ENCODE measurements around the gene CCDC196.

CCDC196 gene

GRCh38 chr14:66444271-66444927 is 41.8 kb upstream of the CCDC196 start:
- H2AFZ ChIP-seq (ENCODE audit: low read depth, low read length): no peak overlapping the region
- no peaks in the 10 kb centered on the region for H4K20me1 ChIP-seq (ENCODE audit: insufficient read depth, low read length)
- no peak overlapping the region for H3K27ac ChIP-seq (ENCODE audit: low read length)
- no peaks in the 10 kb centered on the region for H3K27me3 ChIP-seq (ENCODE audit: low read depth, low read length)
- H3K9me3 ChIP-seq (ENCODE audit: insufficient read depth, low read length): peaks cover 11% of the 10 kb centered on the region; the same call in 1 of the 2 replicates
- no peaks in the 10 kb centered on the region for H3K36me3 ChIP-seq (replicated peaks; ENCODE audit: low read depth, low read length)
- no peaks in the 10 kb centered on the region for H3K4me1 ChIP-seq (ENCODE audit: low read length)
- H3K4me3 ChIP-seq (ENCODE audit: low read length): no peak overlapping the region
- H3K4me2 ChIP-seq (ENCODE audit: low read length): no peak overlapping the region
- TF ChIP-seq, protein P1, sequence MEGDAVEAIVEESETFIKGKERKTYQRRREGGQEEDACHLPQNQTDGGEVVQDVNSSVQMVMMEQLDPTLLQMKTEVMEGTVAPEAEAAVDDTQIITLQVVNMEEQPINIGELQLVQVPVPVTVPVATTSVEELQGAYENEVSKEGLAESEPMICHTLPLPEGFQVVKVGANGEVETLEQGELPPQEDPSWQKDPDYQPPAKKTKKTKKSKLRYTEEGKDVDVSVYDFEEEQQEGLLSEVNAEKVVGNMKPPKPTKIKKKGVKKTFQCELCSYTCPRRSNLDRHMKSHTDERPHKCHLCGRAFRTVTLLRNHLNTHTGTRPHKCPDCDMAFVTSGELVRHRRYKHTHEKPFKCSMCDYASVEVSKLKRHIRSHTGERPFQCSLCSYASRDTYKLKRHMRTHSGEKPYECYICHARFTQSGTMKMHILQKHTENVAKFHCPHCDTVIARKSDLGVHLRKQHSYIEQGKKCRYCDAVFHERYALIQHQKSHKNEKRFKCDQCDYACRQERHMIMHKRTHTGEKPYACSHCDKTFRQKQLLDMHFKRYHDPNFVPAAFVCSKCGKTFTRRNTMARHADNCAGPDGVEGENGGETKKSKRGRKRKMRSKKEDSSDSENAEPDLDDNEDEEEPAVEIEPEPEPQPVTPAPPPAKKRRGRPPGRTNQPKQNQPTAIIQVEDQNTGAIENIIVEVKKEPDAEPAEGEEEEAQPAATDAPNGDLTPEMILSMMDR (IDR thresholded peaks at IDR 0.05; ENCODE audit: low read depth, low read length): no peak
- TF ChIP-seq EZH2phosphoT487 (IDR thresholded peaks at IDR 0.05; ENCODE audit: low read depth): no peak
- H3K9ac ChIP-seq (ENCODE audit: low read length): no peak overlapping the region
- H3K79me2 ChIP-seq (ENCODE audit: low read length): no peaks in the 10 kb centered on the region

GRCh38 chr14:66445936-66446335 is 40.2 kb upstream of the CCDC196 start:
- Histone ChIP-seq H2AFZ (ENCODE audit: low read depth, low read length) (no peak overlapping the region), H3K36me3 (replicated peaks; ENCODE audit: low read depth, low read length) (no peaks in the 10 kb centered on the region), H3K79me2 (ENCODE audit: low read length) (no peaks in the 10 kb centered on the region), H3K9me3 (ENCODE audit: insufficient read depth, low read length) (no peaks in the 10 kb centered on the region), H4K20me1 (ENCODE audit: insufficient read depth, low read length) (no peaks in the 10 kb centered on the region), H3K4me3 (ENCODE audit: low read length) (no peak overlapping the region), H3K27ac (ENCODE audit: low read length) (no peak overlapping the region), H3K27me3 (ENCODE audit: low read depth, low read length) (no peaks in the 10 kb centered on the region), H3K4me1 (ENCODE audit: low read length) (no peaks in the 10 kb centered on the region), H3K4me2 (ENCODE audit: low read length) (no peak overlapping the region), H3K9ac (ENCODE audit: low read length) (no peak overlapping the region)
- no peak for TF ChIP-seq EZH2phosphoT487 (IDR thresholded peaks at IDR 0.05; ENCODE audit: low read depth)

DNA sequence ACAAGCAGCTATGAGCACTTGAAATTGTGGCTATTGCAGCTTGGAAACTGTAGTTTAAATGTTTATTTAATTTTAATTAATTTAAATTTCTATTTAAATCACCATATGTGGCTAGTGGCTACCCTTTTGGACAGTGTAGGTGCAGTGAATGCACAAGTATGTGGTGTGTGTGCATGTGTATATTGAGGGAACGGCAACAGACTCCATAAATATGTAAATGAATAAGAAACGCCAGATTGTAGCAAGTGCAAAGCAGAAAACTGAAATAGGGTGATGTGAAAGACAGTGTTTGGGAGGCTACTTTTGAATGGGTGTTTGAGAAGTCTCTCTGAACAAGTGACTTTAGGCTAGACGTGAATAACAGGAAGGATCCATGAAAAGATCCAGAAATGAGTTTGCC is 32.7 kb upstream of the CCDC196 start:
- no peak overlapping the region for H3K4me3 ChIP-seq (ENCODE audit: low read length)
- no peaks in the 10 kb centered on the region for H3K9me3 ChIP-seq (ENCODE audit: insufficient read depth, low read length)
- no peaks in the 10 kb centered on the region for H3K4me1 ChIP-seq (ENCODE audit: low read length)
- H4K20me1 ChIP-seq (ENCODE audit: insufficient read depth, low read length): no peaks in the 10 kb centered on the region
- no peak overlapping the region for H3K27ac ChIP-seq (ENCODE audit: low read length)
- no peaks in the 10 kb centered on the region for H3K27me3 ChIP-seq (ENCODE audit: low read depth, low read length)
- no peak overlapping the region for H2AFZ ChIP-seq (ENCODE audit: low read depth, low read length)
- H3K9ac ChIP-seq (ENCODE audit: low read length): no peak overlapping the region
- TF ChIP-seq, protein P1 (IDR thresholded peaks at IDR 0.05; ENCODE audit: low read depth, low read length): no peak
- no peak for TF ChIP-seq EZH2phosphoT487 (IDR thresholded peaks at IDR 0.05; ENCODE audit: low read depth)
- no peak overlapping the region for H3K4me2 ChIP-seq (ENCODE audit: low read length)
- H3K36me3 ChIP-seq (replicated peaks; ENCODE audit: low read depth, low read length): no peaks in the 10 kb centered on the region
- no peaks in the 10 kb centered on the region for H3K79me2 ChIP-seq (ENCODE audit: low read length)

GRCh38 chr14:66459603-66460002 is 26.6 kb upstream of the CCDC196 start:
- no peaks in the 10 kb centered on the region for H3K79me2 ChIP-seq (ENCODE audit: low read length)
- no peaks in the 10 kb centered on the region for H4K20me1 ChIP-seq (ENCODE audit: insufficient read depth, low read length)
- H3K27me3 ChIP-seq (ENCODE audit: low read depth, low read length): no peaks in the 10 kb centered on the region

More at GRCh38 chr14:66459603-66460002, 26.6 kb upstream of the CCDC196 start:
- Histone ChIP-seq H3K4me1 (ENCODE audit: low read length) (no peaks in the 10 kb centered on the region), H3K27ac (ENCODE audit: low read length) (no peak overlapping the region), H3K9me3 (ENCODE audit: insufficient read depth, low read length) (no peaks in the 10 kb centered on the region), H2AFZ (ENCODE audit: low read depth, low read length) (no peak overlapping the region), H3K9ac (ENCODE audit: low read length) (no peak overlapping the region), H3K4me2 (ENCODE audit: low read length) (no peak overlapping the region), H3K36me3 (replicated peaks; ENCODE audit: low read depth, low read length) (no peaks in the 10 kb centered on the region), H3K4me3 (ENCODE audit: low read length) (no peak overlapping the region)
- TF ChIP-seq, protein P1 (IDR thresholded peaks at IDR 0.05; ENCODE audit: low read depth, low read length): no peak
- TF ChIP-seq EZH2phosphoT487 (IDR thresholded peaks at IDR 0.05; ENCODE audit: low read depth): no peak

Data from OCI-LY3 (cell line).